Osteoblast (primary cell): ENCODE results near the gene SPAG6. TPM values are rescaled to one million over a fixed set of nuclear protein-coding genes. Genes with fewer than 3 reads are reported as not detected.

ENCODE experiments used
- DNase-seq: peaks from one replicate; pipeline ENCODE4 v3.0.0; 2011; ENCODE audit warnings: low spot score, mixed read lengths; ENCODE audit not compliant: insufficient read length; ENCODE audit errors: missing footprints
- H2AFZ ChIP-seq: 2 replicates; pipeline ENCODE4 v1.6.0; 2011; ENCODE audit warnings: mild to moderate bottlenecking, low read length
- H3K27ac ChIP-seq: 2 replicates; pipeline ENCODE4 v1.5.1; 2011; ENCODE audit warnings: mild to moderate bottlenecking, low read depth, low read length, moderate library complexity
- H3K27me3 ChIP-seq: 2 replicates; pipeline ENCODE4 v1.6.0; 2012; ENCODE audit warnings: mild to moderate bottlenecking, control low read depth, inconsistent platforms, low read length, moderate library complexity; ENCODE audit not compliant: insufficient read depth
- H3K36me3 ChIP-seq: 2 replicates; pipeline ENCODE4 v1.5.1; 2011; ENCODE audit warnings: mild to moderate bottlenecking, low read length, control low read depth, moderate library complexity; ENCODE audit not compliant: insufficient read depth
- H3K4me1 ChIP-seq: 2 replicates; pipeline ENCODE4 v1.5.1; 2011; ENCODE audit warnings: mild to moderate bottlenecking, low read length, control low read depth, moderate library complexity; ENCODE audit not compliant: insufficient read depth
- H3K4me2 ChIP-seq: 2 replicates; pipeline ENCODE4 v1.6.0; 2011; ENCODE audit warnings: mild to moderate bottlenecking, low read length; ENCODE audit not compliant: insufficient read depth
- H3K4me3 ChIP-seq: fragments of 200-600 bp; sonication (generic); 3 replicates; pipeline ENCODE4 v1.5.1; 2012; ENCODE audit warnings: mild to moderate bottlenecking, low read length, inconsistent platforms; ENCODE audit not compliant: insufficient read depth
- H3K79me2 ChIP-seq: 2 replicates; pipeline ENCODE4 v1.6.0; 2012; ENCODE audit warnings: mild to moderate bottlenecking, low read length, control low read depth, inconsistent platforms; ENCODE audit not compliant: insufficient read depth
- H3K9me3 ChIP-seq: 2 replicates; pipeline ENCODE4 v1.5.1; 2011; ENCODE audit warnings: low read depth, low read length, control low read depth
- H4K20me1 ChIP-seq: 2 replicates; pipeline ENCODE4 v1.6.0; 2012; ENCODE audit warnings: mild to moderate bottlenecking, low read length, control low read depth; ENCODE audit not compliant: insufficient read depth
- CTCF ChIP-seq: IDR thresholded peaks from 2 replicates; pipeline ENCODE4 v1.5.1; 2011; ENCODE audit warnings: mild to moderate bottlenecking, low read depth, low read length, moderate library complexity; ENCODE audit errors: extremely low read depth
- total RNA-seq: library from RNA; depleted of rRNA; stranded (reverse); fragments of >200 nt; gene quantifications from 2 replicates; pipeline ENCODE4 v1.2.3, GENCODE V29; 2012

The SPAG6 gene
- total RNA-seq, 1 donor = not detected

- no peak overlapping the region for H3K4me2 ChIP-seq
- no peaks in the 10 kb centered on the region for H3K9me3 ChIP-seq
- peaks cover 10% of the 10 kb centered on the region for H3K4me1 ChIP-seq
- H4K20me1 ChIP-seq = no peaks in the 10 kb centered on the region
- no peaks in the 10 kb centered on the region for H3K27me3 ChIP-seq
- H3K27ac ChIP-seq = no peak overlapping the region
- TF ChIP-seq CTCF = no peak
- no peaks in the 10 kb centered on the region for H3K36me3 ChIP-seq
- H2AFZ ChIP-seq = no peak overlapping the region
- DNase-seq = no peak
- H3K79me2 ChIP-seq = no peaks in the 10 kb centered on the region
- no peak overlapping the region for H3K4me3 ChIP-seq
These were observed 114.8 kb downstream of the SPAG6 start for GRCh38 chr10:22460101-22460500.

GRCh38 chr10:22460531-22461403 lies 115.5 kb downstream of the SPAG6 start:
- H3K4me1 ChIP-seq = peaks cover 10% of the 10 kb centered on the region
- peak; percentile 68 for DNase-seq
- H3K9me3 ChIP-seq = no peaks in the 10 kb centered on the region
- H2AFZ ChIP-seq = no peak overlapping the region
- H3K27ac ChIP-seq = no peak overlapping the region
- no peaks in the 10 kb centered on the region for H3K79me2 ChIP-seq
- no peak overlapping the region for H3K4me3 ChIP-seq
- H3K4me2 ChIP-seq = no peak overlapping the region
- H3K36me3 ChIP-seq = no peaks in the 10 kb centered on the region
- H4K20me1 ChIP-seq = no peaks in the 10 kb centered on the region
- TF ChIP-seq CTCF = no peak
- no peaks in the 10 kb centered on the region for H3K27me3 ChIP-seq

- Histone ChIP-seq H3K4me3 (no peak overlapping the region), H3K79me2 (no peaks in the 10 kb centered on the region), H3K27me3 (no peaks in the 10 kb centered on the region), H3K9me3 (no peaks in the 10 kb centered on the region), H3K4me2 (no peak overlapping the region), H2AFZ (no peak overlapping the region), H3K27ac (no peak overlapping the region), H3K36me3 (no peaks in the 10 kb centered on the region), H3K4me1 (peaks cover 10% of the 10 kb centered on the region), H4K20me1 (no peaks in the 10 kb centered on the region)
- no peak for TF ChIP-seq CTCF
- DNase-seq = peak; percentile 43
These were observed 116.6 kb downstream of the SPAG6 start for GRCh38 chr10:22461891-22462290.

- Histone ChIP-seq H3K27me3 (no peaks in the 10 kb centered on the region), H3K4me1 (peaks cover 10% of the 10 kb centered on the region), H3K9me3 (no peaks in the 10 kb centered on the region), H3K4me3 (no peak overlapping the region), H3K4me2 (no peak overlapping the region), H3K36me3 (no peaks in the 10 kb centered on the region), H4K20me1 (no peaks in the 10 kb centered on the region), H3K79me2 (no peaks in the 10 kb centered on the region), H2AFZ (no peak overlapping the region), H3K27ac (no peak overlapping the region)
- no peak for DNase-seq
- no peak for TF ChIP-seq CTCF
These were observed 118.0 kb downstream of the SPAG6 start for GRCh38 chr10:22463255-22463654.
